GM19324 (cell line): Measurements from ENCODE around the gene CNTN1.

Experiments used
- ATAC-seq: cut with Tn5 transposase; IDR thresholded peaks from one replicate; pipeline ENCODE4 v1.9.1; 2021; ENCODE audit warnings: mild to moderate bottlenecking, moderate library complexity; ENCODE audit not compliant: unreplicated experiment, low FRiP score

The CNTN1 gene

DNA sequence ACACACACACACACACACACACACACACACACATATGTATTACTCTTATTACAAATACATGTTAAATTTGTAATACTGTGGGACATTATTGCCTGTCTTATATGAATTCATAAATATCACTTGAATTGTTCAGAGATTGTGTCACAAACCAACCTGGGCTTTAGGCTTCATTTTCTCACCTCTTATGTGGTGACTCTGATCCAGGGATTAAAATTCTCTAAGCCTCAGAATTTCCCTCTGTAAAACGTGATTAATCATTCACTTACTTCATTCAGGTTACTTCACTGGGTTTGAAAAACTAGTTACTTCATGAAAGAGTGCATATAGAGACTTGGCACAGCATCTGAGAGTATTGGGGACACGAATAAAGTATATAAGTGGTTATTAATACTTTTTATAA, 255.6 kb downstream of the CNTN1 start:
- no peak for ATAC-seq

DNA sequence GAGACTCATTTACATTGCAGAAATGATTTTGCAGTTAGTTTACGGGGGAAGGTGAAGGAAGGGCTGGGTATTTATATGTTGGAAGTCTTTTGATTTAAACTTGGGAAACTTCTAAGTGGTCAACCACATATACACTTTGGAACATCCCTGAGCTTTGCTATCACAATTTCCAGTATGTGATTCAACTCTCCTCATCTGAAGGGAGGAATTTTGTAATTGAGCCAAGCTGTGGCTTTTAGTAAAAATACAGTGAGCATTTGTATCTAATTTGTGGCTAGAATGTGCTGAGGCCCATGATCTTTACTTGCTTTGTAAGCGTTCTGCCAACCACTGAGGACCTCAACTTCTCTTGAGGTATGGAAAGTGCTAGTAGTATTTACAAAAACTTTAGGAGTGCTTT, 260.8 kb downstream of the CNTN1 start:
- no peak for ATAC-seq

DNA sequence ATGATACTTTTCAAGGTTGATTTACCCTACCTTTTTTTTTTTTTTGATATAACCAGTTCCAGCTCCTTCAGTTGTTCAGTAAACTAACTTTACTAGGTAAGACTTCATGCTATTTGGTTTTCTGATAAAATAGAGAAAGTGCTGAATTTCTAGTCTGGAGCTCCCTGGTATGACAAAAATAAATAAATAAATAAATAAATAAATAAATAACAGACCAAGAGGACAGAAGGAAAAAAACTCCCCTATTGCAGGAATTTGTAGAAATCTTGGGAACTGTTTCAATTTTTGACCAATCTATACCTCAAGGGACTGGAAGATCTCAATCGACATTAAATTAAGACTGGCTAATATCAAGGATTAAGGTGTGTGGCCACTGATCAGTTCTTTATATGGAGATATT, 265.2 kb downstream of the CNTN1 start:
- ATAC-seq, result no peak

DNA sequence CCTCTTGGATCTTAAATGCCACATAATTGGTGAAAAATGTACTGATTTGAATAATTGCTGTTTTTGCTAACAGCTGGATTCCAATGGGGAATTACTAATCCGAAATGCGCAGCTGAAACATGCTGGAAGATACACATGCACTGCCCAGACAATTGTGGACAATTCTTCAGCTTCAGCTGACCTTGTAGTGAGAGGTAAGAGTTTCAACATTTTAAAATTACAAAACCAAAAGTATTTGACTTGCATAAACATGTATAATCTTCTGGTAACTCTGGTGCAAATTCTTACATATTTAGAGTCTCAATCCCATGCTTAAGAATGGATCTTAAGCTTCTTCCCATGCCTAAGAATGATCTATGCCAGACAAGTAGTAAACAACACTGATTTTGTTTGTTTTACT, 266.8 kb downstream of the CNTN1 start:
- ATAC-seq, result no peak

DNA sequence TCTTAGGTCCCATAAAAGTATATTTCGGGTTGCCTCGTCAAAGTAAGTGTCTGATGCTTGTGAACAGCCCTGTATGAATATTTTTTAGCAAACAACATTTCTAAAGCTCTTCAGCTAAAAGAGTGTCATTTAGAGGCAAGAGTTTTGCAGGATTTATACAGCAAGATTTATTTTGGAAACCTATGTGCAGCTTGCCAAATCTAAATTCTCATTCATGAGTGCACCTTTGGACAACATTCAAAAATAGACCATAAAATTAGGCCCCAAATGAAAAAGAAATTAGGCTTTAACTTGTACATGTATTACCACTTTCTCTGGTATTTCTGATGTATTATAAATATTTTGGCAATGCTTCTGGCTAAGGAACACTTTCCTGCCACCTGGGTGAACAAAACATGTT, 271.5 kb downstream of the CNTN1 start:
- no peak for ATAC-seq

DNA sequence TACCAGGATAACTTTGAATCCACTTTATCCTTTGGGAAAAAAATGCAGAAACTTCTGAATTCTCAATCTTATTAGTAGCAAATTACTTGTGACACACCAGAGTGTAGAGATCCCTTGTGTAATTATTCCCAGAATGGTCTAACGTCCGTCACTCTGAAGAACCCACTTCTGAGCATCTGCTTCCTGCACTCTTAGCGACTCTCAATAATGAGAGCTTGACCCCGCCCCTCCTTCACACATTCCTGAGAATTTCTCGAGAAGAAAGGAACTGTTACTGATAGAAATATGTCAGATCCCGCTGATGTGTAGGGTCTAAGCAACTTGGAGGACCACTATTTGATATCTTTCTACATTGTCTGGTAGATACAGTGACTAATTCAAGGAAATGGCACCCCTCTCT, 277.6 kb downstream of the CNTN1 start:
- no peak for ATAC-seq

DNA sequence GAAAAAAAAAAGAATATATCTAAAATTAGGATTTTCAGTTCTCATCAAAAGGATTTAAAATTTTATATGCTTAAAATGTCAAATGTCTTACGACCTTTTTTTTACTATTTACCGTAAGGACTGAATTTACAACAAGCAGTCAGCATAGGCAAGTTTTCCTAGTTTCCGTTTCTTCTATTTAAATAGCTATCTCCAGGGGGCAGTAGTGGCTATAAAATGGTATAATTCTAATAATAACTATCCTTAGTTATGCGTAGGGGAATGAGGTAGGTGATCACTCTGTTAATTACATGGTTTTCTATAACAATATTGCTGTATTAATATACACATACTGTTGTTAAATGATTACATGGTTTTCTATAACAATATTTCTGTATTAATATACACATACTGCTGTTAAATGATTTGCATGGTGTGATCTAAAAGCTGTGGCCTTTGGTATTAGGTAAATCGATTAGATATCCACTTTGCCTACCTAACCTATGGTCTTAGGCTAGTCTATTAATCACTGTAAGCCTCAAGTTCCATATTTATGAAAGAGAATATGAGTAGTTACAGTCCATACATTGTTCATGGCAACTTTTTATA, 278.2 kb downstream of the CNTN1 start:
- ATAC-seq, result no peak

DNA sequence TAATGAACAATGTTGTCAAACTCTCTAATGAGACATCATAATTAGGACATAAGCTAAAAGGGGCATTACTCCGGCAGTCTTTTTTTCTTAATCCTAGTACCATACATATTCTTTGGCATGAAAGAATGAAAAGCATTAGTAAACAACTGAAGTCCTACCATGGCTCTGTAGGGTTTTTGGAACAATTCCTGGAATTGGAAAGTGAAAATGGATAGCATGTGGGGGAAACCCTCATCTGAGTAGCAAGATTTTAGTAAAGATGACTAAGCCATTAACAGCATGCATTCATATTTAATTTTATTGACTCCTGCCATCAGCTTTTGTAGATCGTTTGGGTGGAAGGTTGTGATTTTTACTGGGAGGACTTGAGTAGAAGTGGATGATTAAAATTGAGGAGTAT, 279.7 kb downstream of the CNTN1 start:
- ATAC-seq, result no peak

DNA sequence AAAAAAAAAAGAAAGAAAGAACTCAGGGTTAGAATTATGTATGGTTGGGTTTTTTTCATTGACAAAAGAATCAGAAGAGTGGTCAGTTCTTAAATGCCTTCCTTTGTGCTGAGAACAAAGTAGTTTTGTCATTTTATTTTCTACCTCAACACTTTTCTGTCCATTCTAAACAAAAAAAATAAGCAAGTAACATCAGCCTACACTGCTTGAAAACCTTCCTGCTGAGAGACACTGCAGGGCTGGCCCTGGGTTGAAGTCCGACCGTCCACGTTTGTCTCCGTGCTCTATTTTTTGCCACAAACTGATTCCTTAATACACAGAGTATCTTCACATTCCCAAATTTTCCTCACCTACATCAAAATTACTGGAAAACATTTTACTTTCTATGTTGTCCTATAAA, 284.3 kb downstream of the CNTN1 start:
- no peak for ATAC-seq

DNA sequence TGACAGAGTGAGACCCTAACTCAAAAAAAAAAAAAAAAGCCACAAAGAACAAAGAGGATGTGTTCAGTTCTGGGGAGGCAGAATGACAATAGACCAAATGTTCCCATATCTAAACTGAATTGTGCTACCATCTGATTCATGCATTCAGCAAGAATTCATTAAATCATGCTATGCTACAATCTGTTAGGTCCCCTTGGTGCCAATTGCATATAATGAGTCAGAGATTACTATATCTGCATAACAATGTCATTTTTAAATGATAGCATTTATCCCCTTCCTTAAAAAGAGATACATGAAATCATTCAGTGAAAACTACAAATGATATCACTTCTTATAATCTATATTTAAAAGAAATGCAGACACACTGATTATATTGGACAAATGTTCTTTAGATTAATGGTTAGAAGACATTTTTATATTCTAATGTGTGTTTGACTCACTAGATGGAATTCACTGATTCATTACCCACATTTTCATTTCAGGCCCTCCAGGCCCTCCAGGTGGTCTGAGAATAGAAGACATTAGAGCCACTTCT, 288.3 kb downstream of the CNTN1 start:
- no peak for ATAC-seq

DNA sequence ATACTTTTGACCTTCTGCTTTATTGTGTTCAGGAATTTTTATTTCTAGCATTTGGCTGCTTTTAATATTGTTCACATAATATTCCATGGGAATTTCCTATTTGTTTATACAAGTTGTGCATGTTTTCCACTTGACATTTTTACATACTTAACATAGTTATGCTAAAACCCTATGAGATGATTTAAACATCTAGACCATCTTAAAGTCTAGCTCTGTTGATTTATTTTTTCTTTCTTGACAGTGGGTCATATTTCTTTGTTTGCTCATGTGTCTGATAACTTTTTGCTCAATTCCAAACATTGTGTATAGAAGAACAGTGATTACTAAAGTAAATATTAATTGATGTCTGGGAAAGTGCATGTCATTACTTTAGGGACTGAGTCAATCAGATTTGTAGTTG, 293.8 kb downstream of the CNTN1 start:
- no peak for ATAC-seq

DNA sequence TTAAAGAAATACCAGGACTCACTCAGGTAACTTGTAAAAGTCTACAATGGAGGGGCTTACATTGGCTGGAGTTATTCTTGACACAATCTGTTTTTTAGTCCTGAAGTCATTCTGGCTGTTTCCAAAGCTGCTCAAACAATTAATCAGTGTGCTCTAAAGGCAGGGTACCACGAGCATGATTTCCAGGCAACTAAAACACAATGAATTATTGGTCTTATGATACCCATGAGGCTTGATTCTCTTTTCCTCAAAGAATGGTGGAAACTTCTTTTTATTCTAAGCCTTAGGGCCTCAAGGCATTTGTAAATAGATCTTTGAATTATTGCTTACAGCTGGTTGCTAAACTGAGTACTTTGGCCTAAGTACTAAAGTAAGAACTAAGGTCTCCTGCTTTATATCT, 296.1 kb downstream of the CNTN1 start:
- no peak for ATAC-seq

DNA sequence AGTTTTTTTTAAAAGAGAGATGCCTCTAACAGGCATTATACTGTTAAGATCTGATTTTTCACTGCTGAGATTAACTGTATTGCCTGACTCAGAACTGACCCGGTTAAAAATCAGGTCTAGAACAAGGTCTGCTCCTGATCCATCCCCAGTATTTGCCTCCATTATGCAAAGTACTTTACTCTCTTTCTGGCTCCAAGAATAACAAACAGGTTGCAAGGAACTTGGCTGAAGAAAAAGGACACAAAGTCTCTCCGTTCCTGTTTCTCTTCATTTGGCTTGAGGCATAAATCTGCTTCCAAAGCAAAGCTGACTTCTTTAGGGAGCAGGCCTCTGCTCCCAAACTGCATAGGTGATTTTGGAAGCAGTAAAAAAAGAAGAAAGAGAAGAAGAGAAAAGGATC, 296.6 kb downstream of the CNTN1 start:
- ATAC-seq, result no peak

DNA sequence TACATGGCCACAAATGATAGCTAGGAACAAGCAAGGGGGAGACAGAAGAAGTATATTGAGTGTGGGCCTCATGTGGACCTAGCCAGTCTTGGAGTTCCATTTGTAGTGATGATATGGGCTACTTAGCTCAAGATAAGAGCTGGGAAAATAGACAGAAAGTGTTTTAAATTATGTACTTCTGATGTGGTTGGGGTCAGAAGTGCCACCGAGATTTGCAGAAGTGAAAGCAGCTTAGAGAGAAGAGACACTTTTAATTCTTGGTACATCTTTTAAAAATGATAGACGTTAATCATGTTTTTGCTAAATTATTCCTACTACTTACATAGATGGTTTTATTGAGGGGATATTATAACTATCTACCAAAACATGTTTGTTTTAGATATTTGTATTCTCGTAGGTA, 297.5 kb downstream of the CNTN1 start:
- no peak for ATAC-seq

DNA sequence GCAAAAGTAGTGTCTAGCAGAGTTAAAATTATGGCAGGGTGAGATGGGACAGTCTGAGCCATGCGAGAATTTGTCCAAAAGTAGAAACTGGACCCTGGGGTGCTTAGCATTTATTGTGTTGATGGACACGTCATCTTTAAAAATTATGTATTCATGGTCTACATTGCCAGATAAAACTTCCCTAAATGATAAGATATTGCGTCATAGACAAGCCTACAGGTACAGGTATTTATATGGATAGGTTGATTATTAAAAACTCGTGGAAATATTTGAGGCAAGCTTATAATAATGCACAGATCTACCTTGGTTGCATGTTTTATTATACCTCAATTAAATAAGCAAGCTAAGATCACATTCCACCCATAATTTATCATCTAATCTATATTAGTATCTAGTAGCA, 299.9 kb downstream of the CNTN1 start:
- ATAC-seq, result no peak

DNA sequence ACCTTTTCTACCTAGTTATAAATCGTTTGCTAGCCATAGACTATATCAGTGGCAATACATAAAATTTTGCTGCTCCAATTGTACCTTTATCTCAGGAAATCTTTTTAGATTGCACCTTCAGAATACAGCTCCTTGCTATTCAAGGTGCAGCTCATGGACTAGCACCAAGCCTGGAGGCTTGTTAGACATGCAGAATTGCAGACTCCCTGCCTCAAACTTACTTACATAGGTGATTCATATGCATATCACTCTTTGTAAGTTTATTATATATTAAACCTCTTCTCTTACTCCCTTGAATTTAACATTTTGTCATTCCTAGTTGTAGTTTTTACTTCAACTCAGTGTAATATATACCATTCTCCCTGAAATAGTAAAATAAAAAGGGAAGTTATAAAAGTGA, 300.4 kb downstream of the CNTN1 start:
- ATAC-seq, result no peak

DNA sequence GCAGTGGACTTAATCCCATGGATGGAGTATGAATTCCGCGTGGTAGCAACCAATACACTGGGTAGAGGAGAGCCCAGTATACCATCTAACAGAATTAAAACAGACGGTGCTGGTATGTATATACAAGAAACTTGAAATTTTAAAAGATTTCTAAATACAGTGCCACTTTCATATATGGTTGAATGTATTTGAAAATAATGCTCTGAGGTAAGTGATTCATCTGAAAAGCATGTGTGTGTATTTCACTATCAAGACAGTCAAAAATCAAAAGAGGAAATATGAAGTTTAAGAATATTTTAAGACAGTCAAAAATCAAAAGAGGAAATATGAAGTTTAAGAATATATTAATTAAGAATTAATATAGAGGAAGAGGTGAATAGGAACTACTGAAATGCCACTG, 300.9 kb downstream of the CNTN1 start:
- ATAC-seq, result no peak

DNA sequence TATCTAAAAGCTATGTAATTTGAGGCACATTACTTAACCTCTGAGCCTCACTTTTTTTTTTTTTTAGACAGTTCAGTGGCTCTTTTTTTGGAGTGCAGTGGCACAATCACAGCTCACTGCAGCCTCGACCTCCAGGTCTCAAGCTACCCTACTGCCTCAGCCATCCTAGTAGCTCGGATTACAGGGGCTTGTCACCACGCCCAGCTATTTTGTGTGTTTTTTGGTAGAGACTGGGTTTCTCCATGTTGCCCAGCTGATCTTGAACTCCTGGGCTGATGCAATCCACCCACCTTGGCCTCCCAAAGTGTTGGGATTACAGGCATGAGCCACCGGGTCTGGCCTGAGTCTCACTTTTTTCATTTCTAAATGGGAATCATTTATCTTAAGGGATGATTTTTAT, 303.9 kb downstream of the CNTN1 start:
- ATAC-seq, result no peak

DNA sequence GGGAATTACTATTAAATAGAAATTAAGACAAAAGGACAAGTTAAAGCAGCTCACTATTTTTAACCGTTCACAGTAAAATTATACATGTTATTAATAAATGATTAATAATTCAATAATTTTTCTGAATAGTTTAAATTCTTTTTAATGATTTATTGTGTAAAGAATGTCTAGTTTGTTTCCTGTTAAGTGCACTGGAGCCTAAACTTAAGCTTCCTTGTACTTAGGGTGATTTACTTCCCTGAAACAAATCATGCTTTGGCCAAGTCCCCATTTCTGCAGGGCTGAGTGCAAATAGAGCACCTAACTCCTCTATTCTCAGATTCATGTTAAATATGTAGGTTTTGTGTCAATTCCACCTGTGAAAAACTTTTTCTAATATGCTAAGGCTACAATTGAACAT, 307.0 kb downstream of the CNTN1 start:
- ATAC-seq, result no peak

DNA sequence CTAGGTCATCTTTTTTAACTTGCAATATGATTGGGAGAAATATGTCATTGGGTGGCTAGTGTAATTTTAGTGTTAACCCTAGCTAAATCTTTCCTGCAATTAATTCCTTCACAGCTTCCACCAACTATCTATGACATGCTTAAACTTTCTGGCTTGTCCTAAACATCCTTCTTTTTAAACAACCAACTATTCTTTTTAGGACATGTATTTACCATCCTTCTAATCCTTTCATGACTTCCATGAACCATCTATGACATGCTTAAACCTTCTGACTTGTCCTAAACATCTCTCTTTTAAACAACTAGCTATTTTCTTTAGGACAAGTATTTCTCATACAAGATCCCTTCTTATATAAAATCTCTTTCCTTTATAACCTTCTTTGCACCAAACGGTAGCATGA, 316.2 kb downstream of the CNTN1 start:
- ATAC-seq, result no peak

DNA sequence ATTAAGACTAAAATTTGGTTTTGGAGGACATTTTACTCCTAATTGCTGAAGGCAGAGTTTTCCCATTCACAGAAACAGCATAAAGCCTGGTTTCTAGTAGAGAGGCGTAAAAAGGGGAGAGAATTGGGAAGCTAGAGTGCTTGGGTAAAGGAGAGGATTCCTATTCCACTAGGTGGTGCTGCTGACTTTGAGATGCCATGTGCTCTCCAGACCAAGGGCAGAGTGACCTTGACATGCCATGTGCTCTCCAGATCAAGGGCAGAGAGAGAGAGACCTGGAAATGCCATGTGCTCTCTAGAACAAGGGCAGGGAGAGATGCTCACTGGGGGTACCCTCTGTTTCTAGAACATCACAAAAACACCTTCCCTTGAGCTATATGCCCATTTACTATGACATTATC, 319.7 kb downstream of the CNTN1 start:
- ATAC-seq, result no peak

DNA sequence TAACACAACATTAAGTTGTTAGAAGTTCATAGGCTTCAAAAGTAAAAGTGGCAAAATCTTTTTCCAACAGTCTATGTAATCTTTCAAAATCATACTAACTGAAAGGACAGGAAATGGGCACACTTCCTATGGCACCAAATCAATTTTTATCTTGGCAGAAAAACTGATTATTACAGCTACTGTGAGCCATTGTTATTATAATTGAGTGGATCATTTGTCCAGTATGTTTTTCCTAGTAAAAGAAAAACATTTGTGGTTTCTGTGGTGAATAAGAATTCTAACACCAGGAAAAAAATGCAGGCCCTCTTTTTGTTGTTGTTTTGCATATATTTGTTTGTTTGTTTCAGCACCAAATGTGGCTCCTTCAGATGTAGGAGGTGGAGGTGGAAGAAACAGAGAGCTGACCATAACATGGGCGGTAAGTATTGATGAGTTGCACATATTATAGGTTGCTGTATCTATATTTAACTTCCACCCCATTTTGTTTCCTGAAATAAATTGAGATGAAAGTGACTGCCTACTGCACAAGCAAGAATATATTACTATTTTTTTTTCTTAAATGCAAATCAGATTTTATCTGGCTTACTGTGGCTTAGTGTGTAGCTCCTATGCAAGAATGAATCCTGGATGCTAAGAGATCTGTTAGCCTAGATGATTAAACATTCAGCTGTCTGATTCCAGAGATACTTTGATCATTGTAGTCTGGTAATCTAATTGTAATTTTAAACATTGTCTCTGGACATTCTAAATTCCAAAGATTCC, 321.8 kb downstream of the CNTN1 start:
- ATAC-seq, result no peak
